Muscle of back (tissue), 11 donors: ENCODE data around the gene GDPD5. TPM values are rescaled to one million over a fixed set of nuclear protein-coding genes. Genes with fewer than 3 reads are reported as not detected.

Experiments
- DNase-seq, 3 donors: peaks; one replicate each; pipeline versions ENCODE4 v3.0.0 to v3.0.0-alpha.2; 2013
- polyA plus RNA-seq, 10 donors: library from polyadenylated mRNA; unstranded; fragments of 120-200 nt; gene quantifications; one replicate each; pipeline ENCODE4 v1.2.1, GENCODE V29; 2013; ENCODE audit not compliant: insufficient read length in 10 of 10

Gene GDPD5
- polyA plus RNA-seq, 10 donors, result 14.1 to 27.4 (median 19.7) TPM

- no peak for DNase-seq
Measured at GRCh38 chr11:75402002-75402773, 123.6 kb downstream of the GDPD5 start.

GRCh38 chr11:75400146-75400865 lies 125.4 kb downstream of the GDPD5 start:
- peak in 1 of 3 donors; percentile 65 for DNase-seq

- DNase-seq, result peak; percentile 91 to 98 (median 94)
Measured at GRCh38 chr11:75399344-75400145, 126.2 kb downstream of the GDPD5 start, which contains the start of gene RPS3. TSS of gene RPS3 (plus strand) at chr11:75399518. CDS start at chr11:75399548, 30 bp downstream.

- no peak for DNase-seq
Measured at GRCh38 chr11:75398906-75399305, 126.8 kb downstream of the GDPD5 start.

- DNase-seq, result no peak
Measured at GRCh38 chr11:75394085-75394840, 131.5 kb downstream of the GDPD5 start.

GRCh38 chr11:75389925-75390324 lies 135.8 kb downstream of the GDPD5 start:
- DNase-seq, result no peak

- DNase-seq, result no peak
Measured at GRCh38 chr11:75389276-75389605, 136.5 kb downstream of the GDPD5 start.

- peak; percentile 61 to 83 (median 69) for DNase-seq
Measured at GRCh38 chr11:75388386-75389275, 137.1 kb downstream of the GDPD5 start.

GRCh38 chr11:75387736-75388294 lies 137.9 kb downstream of the GDPD5 start:
- no peak for DNase-seq

GRCh38 chr11:75386942-75387630 lies 138.7 kb downstream of the GDPD5 start:
- no peak for DNase-seq

Other genes starting within 250 kb of the GDPD5 start
- 10 to 100 TPM; 15.8 to 24.6 (median 19.7) TPM for gene ARRB1, start 174.3 kb downstream of the GDPD5 start, polyA plus RNA-seq
- gene RPS3, start 126.4 kb downstream of the GDPD5 start, polyA plus RNA-seq, result 1,000 to 10,000 TPM; 2,502 to 3,842 (median 3,380) TPM
- 1 to 10 TPM; 2.3 to 4.5 (median 3.5) TPM for gene KLHL35, start 92.7 kb downstream of the GDPD5 start, polyA plus RNA-seq
- gene SERPINH1, start 36.3 kb upstream of the GDPD5 start, polyA plus RNA-seq, result 100 to 1,000 TPM; 298 to 570 (median 375) TPM
- gene MAP6, start 143.1 kb upstream of the GDPD5 start, polyA plus RNA-seq, result 10 to 100 TPM in 7 of 10 donors, 1 to 10 TPM in 3; 6.9 to 16.2 (median 11.5) TPM
- gene MOGAT2, start 191.9 kb upstream of the GDPD5 start, polyA plus RNA-seq, result under 1 TPM in 1 of 10 donors, not detected in 9; 0.08 TPM
- gene DGAT2, start 242.8 kb upstream of the GDPD5 start, polyA plus RNA-seq, result 1 to 10 TPM in 2 of 10 donors, under 1 TPM in 8; 0.21 to 3.0 (median 0.62) TPM